Kidney epithelial cell (primary cell): ENCODE data around the gene UNC80. TPM values are rescaled to one million over a fixed set of nuclear protein-coding genes. Genes with fewer than 3 reads are reported as not detected.

Source experiments
- DNase-seq: peaks from one replicate; pipeline ENCODE4 v3.0.0-alpha.2; 2010; ENCODE audit warnings: low read depth
- H3K27me3 ChIP-seq: 2 replicates; pipeline ENCODE4 v1.6.0; 2011; ENCODE audit warnings: low read length; ENCODE audit not compliant: control insufficient read depth, insufficient read depth
- H3K36me3 ChIP-seq: 2 replicates; pipeline ENCODE4 v1.5.1; 2011; ENCODE audit warnings: low read length; ENCODE audit not compliant: control insufficient read depth, insufficient read depth
- H3K4me3 ChIP-seq: 2 replicates; pipeline ENCODE4 v1.5.1; 2011; ENCODE audit warnings: low read depth, mild to moderate bottlenecking, control low read depth, low read length
- total RNA-seq: library from RNA; depleted of rRNA; stranded (reverse); fragments of >200 nt; gene quantifications from 2 replicates; pipeline ENCODE4 v1.2.3, GENCODE V29; 2015
- TF ChIP-seq, protein P1 (sequence below): IDR thresholded peaks from 2 replicates; pipeline ENCODE4 v1.5.1; 2011; ENCODE audit warnings: mild to moderate bottlenecking, moderate library complexity, low read length, control low read depth, inconsistent platforms; ENCODE audit not compliant: insufficient read depth, poor library complexity, severe bottlenecking

UNC80 gene
- total RNA-seq, 1 donor from 2014 or later = not detected

DNA sequence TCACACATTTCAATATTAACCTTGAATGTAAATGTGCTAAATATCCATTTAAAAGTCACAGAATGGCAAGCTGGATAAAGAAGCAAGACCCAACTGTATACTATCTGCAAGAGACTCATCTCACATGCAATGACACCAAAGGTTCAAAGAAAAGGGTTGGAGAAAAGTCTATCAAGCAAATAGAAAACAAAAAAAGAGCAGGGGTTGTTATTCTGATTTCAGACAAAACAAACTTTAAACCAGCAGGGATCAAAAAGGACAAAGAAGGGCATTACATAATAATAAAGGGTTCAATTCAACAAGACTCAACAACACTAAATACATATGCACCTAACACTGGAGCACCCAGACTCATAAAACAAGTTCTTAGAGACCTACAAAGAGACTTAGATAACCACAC is 14.5 kb upstream of the UNC80 start:
- Histone ChIP-seq H3K4me3 (no peak overlapping the region), H3K36me3 (no peaks in the 10 kb centered on the region), H3K27me3 (no peaks in the 10 kb centered on the region)
- TF ChIP-seq, protein P1, sequence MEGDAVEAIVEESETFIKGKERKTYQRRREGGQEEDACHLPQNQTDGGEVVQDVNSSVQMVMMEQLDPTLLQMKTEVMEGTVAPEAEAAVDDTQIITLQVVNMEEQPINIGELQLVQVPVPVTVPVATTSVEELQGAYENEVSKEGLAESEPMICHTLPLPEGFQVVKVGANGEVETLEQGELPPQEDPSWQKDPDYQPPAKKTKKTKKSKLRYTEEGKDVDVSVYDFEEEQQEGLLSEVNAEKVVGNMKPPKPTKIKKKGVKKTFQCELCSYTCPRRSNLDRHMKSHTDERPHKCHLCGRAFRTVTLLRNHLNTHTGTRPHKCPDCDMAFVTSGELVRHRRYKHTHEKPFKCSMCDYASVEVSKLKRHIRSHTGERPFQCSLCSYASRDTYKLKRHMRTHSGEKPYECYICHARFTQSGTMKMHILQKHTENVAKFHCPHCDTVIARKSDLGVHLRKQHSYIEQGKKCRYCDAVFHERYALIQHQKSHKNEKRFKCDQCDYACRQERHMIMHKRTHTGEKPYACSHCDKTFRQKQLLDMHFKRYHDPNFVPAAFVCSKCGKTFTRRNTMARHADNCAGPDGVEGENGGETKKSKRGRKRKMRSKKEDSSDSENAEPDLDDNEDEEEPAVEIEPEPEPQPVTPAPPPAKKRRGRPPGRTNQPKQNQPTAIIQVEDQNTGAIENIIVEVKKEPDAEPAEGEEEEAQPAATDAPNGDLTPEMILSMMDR = no peak
- no peak for DNase-seq

DNA sequence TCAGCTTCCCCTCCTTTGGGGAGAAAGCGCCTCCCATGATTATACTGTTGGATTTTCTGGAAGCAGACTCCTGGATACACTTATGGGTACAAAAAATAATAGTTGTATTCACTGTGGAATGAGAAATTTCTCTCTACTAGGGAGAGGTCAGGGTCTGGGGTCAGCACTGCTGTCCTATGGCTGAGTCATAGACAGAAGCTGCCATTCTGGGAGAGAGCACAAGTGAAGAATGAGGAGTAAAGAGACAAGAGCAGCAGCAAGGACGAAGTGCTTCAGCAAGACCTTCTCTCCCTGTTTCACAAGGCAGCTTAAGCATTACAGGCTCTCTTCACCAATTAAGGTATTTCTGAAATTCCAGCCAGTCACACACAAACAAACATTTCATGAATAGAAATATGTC is 10.1 kb upstream of the UNC80 start:
- no peaks in the 10 kb centered on the region for H3K36me3 ChIP-seq
- no peak for DNase-seq
- no peaks in the 10 kb centered on the region for H3K27me3 ChIP-seq
- no peak overlapping the region for H3K4me3 ChIP-seq
- TF ChIP-seq, protein P1 = no peak

DNA sequence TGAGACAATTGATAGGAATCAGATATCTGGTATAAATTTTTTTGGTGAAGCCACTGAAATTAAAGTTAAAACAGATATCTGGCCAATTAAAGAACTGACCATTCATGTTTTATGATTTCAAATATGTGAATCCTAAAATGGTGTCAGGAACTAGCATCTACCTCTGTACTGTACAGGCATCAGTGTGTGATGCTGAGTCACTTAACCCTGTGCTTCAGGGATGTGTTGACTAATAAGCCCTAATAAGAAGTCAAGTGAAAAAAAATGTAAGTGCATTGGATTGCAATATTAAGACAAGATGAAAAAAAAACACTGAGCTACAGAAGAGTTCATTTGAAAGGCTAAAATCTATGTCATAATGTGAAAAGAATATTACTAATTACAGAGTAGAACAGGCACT is 9.1 kb upstream of the UNC80 start:
- DNase-seq = no peak
- H3K4me3 ChIP-seq = no peak overlapping the region
- TF ChIP-seq, protein P1 = no peak
- no peaks in the 10 kb centered on the region for H3K36me3 ChIP-seq
- H3K27me3 ChIP-seq = no peaks in the 10 kb centered on the region

DNA sequence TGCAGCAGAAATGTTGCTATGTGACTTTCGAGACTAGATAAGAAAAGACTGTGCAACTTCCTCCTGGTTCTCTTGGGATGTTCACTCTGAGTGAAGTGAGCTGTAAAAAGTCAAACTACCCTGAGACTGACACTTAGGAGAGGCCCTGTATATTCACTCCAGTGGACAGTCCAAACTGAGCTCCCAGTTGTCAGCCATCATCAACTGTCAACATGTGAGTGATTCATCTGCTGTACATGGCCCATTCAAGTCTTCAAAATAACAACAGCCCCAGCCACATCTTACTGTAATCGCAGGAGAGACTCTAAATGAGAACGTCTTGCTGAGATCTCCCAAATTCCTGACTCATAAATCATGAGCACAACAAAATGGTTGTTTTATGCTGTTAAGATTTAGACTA is 8.5 kb upstream of the UNC80 start:
- no peaks in the 10 kb centered on the region for H3K27me3 ChIP-seq
- DNase-seq = no peak
- no peak overlapping the region for H3K4me3 ChIP-seq

DNA sequence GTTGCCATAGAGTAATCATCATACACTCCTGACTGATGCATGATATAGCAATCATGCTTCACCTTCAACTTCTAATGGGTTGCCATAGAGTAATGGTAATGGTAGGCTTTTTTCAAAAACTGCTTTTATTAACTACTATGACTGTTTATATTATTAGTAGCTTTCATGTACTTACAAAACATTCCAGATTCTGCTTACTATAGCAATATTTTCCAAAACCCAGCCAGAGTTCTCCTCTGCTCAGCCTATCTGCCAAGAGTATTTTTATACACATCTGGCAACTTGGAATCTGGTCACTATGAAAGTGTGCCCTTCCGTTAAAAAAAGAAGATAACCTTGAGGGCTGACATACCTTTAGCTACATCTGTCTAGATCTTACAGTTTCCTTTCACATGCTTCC is 5.0 kb upstream of the UNC80 start:
- Histone ChIP-seq H3K36me3 (no peaks in the 10 kb centered on the region), H3K4me3 (no peak overlapping the region), H3K27me3 (peaks cover 2% of the 10 kb centered on the region)
- TF ChIP-seq, protein P1 = no peak
- no peak for DNase-seq

More for the DNA sequence above, 8.5 kb upstream of the UNC80 start:
- TF ChIP-seq, protein P1 = no peak
- no peaks in the 10 kb centered on the region for H3K36me3 ChIP-seq

DNA sequence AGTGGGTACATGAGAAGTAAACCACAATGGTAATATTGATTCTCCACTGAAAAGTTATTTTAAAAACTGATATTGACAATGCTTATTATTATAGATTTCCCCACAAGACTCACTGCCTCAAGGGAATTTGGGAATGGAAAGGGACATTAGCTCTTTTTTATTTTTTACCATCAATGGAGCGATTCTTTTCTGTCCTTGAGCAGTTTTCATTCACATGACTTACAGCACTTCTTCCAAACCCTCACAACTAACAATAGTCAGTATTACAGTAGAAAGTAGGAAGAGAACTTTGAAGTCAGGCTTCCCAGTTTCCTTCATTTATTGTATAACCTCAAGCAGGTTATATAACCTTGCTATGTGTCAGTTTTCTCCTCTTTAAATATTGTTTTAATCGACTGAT is 4.3 kb upstream of the UNC80 start:
- H3K36me3 ChIP-seq = no peaks in the 10 kb centered on the region
- no peak for DNase-seq

More for the DNA sequence above, 4.3 kb upstream of the UNC80 start:
- Histone ChIP-seq H3K27me3 (peaks cover 6% of the 10 kb centered on the region), H3K4me3 (no peak overlapping the region)
- TF ChIP-seq, protein P1 = no peak
